ENCODE results near the gene GLIS1. TPM values are rescaled to one million over a fixed set of nuclear protein-coding genes. Genes with fewer than 3 reads are reported as not detected.

GLIS1 gene
- total RNA-seq, 2 experiments from 2014 or later, result not detected

DNA sequence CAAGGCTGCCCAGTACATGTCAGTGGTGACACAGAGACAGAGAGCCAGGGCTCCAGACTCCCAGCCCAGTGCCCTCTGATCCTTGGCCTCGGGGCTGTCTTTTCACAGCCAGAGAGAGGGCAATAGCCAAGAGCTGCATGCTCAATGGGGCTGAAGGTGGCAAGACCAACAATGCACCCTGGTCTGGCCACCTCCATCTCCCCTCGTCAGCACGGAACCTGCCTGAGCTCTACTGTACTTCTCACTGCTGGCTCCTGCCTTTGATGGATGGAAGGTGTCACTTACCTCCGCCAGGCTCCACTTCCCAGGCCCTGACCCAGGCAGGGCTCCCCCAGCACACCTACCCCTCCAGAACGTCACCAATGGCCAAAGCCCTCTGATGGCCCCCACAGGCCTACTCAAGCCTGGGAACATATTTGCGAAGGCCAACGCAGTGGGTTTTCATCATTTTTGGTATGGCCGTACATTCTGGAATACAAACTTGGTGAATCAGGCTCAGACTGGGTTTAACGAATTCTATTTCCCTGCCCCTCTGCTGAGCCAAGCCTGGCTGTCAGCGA is 191.7 kb downstream of the GLIS1 start:
- H3K9me3 Mint-ChIP-seq, result no peaks in the 10 kb centered on the region
- peaks cover 3% of the 10 kb centered on the region for H3K27me3 Mint-ChIP-seq
- no peaks in the 10 kb centered on the region for H3K36me3 Mint-ChIP-seq
- no peak overlapping the region for H3K27ac Mint-ChIP-seq
- POLR2A ChIA-PET, result no interaction called here
- ATAC-seq (ENCODE audit: low read depth), result no peak
- H3K4me3 Mint-ChIP-seq, result no peak overlapping the region
- no peaks in the 10 kb centered on the region for H3K4me1 Mint-ChIP-seq
- peak; percentile 15 for DNase-seq

DNA sequence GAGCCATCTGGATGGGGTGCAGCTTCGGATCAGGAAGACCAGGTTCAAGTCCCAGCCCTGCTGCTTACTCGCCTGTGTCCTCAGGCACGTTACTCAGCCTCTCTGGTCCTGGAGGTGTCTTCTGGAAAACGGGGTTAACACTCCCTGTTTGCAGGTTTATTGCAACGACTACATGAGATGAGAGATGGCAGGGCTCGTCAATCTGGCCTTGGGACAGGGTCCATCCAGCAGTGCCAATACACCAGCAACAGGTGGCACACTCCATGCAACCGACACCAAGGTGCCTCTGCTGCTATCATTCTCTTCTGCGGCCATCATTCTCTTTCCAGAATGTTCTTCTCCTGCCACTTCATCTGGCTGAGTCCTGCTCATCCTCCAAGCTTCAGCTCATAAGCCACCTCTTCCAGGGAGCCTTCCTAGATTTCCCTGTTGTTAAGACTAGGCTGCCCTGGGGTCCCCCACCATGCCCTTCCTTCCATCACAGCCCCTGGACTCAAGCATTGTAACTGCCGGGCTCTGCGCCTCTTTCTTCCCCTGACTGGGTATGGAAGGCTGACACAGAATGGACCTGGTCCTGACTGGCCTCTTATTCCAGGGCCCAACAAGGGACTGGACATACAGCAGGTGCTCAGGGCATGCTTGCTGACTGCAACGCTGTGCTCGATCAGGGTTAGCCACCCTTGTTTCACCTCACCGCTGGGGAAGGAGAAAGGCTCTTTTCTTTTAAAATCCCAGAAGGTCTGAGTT is 192.4 kb downstream of the GLIS1 start:
- H3K4me3 Mint-ChIP-seq, result no peak overlapping the region
- ATAC-seq (ENCODE audit: low read depth) (no peak), DNase-seq (peak; percentile 11)
- H3K36me3 Mint-ChIP-seq, result no peaks in the 10 kb centered on the region
- no peaks in the 10 kb centered on the region for H3K4me1 Mint-ChIP-seq
- POLR2A ChIA-PET, result no interaction called here
- H3K9me3 Mint-ChIP-seq, result no peaks in the 10 kb centered on the region
- peaks cover under 1% of the 10 kb centered on the region for H3K27me3 Mint-ChIP-seq
- H3K27ac Mint-ChIP-seq, result no peak overlapping the region

DNA sequence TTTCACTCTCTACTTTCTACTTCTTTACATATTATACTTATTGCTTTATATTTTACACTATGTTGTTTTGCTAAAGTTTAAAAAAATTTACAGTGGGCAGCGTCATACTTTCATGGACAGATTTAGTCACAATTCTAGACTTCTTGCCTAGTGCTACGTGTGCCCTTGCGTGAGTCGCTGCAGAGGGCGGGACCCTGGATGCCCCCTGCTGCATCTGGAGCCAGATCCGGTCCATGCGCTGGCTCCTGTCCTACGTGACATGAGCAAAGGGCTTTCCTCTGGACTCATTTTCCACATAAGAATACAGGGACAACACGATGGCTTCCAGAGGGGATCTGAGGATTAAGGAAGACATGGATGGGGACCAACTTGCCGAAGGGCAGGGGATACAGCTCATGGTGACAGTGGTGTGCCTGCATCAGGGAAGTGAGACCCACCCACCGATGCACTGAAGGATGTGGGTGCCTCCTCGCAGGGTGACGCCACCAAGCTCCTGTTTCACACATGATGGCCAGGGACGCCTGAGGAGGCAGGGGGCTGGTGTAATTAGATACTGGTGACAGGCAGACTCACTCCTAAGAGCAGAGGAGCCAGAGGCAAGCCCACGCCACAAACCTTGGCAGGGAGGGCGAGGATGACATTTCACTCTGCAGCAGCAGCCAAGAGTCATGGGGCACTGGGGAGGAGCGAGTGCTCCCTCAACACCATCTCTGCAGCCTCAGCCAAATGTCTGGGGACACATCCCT is 193.1 kb downstream of the GLIS1 start:
- POLR2A ChIA-PET, result no interaction called here
- peak; percentile 9 for DNase-seq
- Mint-ChIP-seq H3K36me3 (no peaks in the 10 kb centered on the region), H3K9me3 (no peaks in the 10 kb centered on the region), H3K27me3 (no peaks in the 10 kb centered on the region), H3K4me1 (no peaks in the 10 kb centered on the region), H3K4me3 (no peak overlapping the region), H3K27ac (no peak overlapping the region)
- ATAC-seq (ENCODE audit: low read depth), result no peak

DNA sequence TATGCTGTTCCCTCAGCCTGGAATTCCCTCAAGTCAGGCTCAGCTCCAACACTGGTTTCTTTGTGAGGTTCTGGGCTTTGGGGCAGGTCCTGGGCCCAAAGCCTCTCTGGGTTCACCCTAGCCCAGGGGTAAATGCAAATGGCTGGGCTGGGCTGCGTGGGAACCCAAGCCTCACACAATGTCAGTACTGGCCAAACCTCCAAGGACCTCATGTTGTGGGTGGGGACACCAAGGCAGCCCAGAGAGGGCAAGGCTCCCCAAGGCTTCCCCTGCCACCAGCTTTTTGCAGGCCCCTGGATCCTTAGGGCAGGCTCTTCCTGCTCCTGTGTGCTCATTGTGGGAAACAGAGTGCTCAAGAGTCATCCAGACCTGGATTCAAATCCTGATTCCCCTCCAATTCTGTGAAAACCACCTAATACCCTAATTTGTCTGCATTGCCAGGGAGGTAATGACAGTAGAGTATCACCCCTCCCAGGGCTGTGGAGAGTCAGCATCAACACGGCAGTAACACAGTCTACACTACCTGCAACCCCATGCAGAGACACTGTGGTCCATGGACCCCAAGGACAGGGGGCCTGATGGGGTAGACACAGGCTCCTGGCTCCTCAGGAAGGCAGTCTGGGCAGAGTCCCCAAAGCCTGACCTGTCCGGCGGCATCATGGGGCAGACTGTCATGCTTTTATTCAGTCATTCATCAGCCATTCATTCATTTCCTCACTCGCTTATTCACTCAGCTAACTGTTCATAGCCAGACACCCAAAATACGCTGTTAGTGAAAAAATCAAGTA is 194.0 kb downstream of the GLIS1 start:
- no peaks in the 10 kb centered on the region for H3K36me3 Mint-ChIP-seq
- no peak overlapping the region for H3K4me3 Mint-ChIP-seq
- DNase-seq (peak; percentile 10), ATAC-seq (ENCODE audit: low read depth) (no peak)
- H3K27ac Mint-ChIP-seq, result no peak overlapping the region
- no peaks in the 10 kb centered on the region for H3K4me1 Mint-ChIP-seq
- POLR2A ChIA-PET, result no interaction called here
- H3K27me3 Mint-ChIP-seq, result no peaks in the 10 kb centered on the region
- H3K9me3 Mint-ChIP-seq, result no peaks in the 10 kb centered on the region

GRCh38 chr1:53543778-53544695 is 194.9 kb downstream of the GLIS1 start:
- Mint-ChIP-seq H3K4me1 (no peaks in the 10 kb centered on the region), H3K9me3 (no peaks in the 10 kb centered on the region), H3K4me3 (no peak overlapping the region), H3K27me3 (no peaks in the 10 kb centered on the region), H3K27ac (no peak overlapping the region), H3K36me3 (no peaks in the 10 kb centered on the region)
- no peak for ATAC-seq (ENCODE audit: low read depth)
- DNase-seq, result peak; percentile 19
- POLR2A ChIA-PET, result no interaction called here

DNA sequence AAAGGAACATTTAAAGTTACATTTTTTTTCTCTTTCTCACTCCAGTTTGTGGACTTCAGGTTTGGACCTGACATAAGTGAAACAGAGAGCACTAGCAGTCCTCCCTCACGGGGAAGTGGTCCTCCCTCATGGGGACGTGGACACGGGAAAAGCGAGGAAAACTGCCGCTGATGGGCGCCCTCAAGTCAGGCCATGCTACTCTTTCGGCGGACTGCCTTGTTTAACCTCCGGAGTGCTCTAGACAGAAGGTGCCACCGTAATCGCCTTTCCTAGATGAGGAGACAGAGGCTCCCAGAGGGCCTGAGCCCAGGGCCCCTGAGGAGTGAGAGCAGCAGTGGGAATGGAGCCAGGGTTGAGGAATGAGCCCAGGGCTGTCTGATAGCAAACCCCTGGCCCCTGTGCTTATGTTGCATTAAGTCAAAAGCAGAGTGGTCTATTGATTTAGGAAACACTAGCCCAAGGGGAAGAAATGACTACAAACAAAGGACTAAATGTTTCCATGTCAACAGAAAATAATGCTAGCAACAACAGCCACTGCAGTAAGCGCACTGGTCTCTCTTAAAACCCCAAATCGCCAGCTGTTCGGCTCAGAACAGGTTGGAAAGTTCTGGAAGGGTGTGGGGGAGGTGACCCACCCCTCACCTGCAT is 195.7 kb downstream of the GLIS1 start:
- H3K9me3 Mint-ChIP-seq, result no peaks in the 10 kb centered on the region
- no peak overlapping the region for H3K4me3 Mint-ChIP-seq
- POLR2A ChIA-PET, result no interaction called here
- no peaks in the 10 kb centered on the region for H3K27me3 Mint-ChIP-seq
- ATAC-seq (ENCODE audit: low read depth) (no peak), DNase-seq (no peak)
- H3K36me3 Mint-ChIP-seq, result no peaks in the 10 kb centered on the region
- H3K27ac Mint-ChIP-seq, result no peak overlapping the region
- no peaks in the 10 kb centered on the region for H3K4me1 Mint-ChIP-seq

DNA sequence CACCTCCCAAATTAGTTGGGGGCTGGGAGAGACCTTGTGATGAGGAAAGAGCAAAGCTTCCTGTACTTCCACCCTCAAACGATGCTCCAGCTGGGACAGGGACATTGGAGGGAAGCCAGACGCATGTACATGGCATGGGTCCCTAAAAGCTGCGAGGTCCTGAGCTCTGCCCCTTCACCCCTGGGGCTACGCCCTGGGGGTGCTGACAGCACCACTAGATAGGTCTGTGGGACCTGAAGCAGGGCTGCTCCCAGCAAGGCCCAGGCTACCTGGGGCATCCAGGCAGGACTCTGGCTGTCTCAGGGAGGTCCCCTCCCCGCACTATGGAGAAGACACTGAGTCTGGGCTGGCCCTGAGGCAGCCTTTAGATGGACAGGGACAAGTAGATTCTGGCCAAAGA is 196.4 kb downstream of the GLIS1 start:
- Mint-ChIP-seq H3K9me3 (no peaks in the 10 kb centered on the region), H3K27ac (no peak overlapping the region), H3K27me3 (no peaks in the 10 kb centered on the region), H3K4me3 (no peak overlapping the region), H3K36me3 (no peaks in the 10 kb centered on the region), H3K4me1 (no peaks in the 10 kb centered on the region)
- no peak for ATAC-seq (ENCODE audit: low read depth)
- DNase-seq, result no peak
- POLR2A ChIA-PET, result no interaction called here

- Mint-ChIP-seq H3K4me3 (no peak overlapping the region), H3K36me3 (no peaks in the 10 kb centered on the region), H3K27ac (no peak overlapping the region), H3K9me3 (no peaks in the 10 kb centered on the region), H3K4me1 (no peaks in the 10 kb centered on the region), H3K27me3 (no peaks in the 10 kb centered on the region)
- DNase-seq, result no peak
- POLR2A ChIA-PET, result no interaction called here
- peak; percentile 59 for ATAC-seq (ENCODE audit: low read depth)
Measured at GRCh38 chr1:53541761-53542550, 197.0 kb downstream of the GLIS1 start.

- POLR2A ChIA-PET, result no interaction called here
- no peak overlapping the region for H3K27ac Mint-ChIP-seq
Measured at GRCh38 chr1:53541263-53541625, 197.7 kb downstream of the GLIS1 start.

DNA sequence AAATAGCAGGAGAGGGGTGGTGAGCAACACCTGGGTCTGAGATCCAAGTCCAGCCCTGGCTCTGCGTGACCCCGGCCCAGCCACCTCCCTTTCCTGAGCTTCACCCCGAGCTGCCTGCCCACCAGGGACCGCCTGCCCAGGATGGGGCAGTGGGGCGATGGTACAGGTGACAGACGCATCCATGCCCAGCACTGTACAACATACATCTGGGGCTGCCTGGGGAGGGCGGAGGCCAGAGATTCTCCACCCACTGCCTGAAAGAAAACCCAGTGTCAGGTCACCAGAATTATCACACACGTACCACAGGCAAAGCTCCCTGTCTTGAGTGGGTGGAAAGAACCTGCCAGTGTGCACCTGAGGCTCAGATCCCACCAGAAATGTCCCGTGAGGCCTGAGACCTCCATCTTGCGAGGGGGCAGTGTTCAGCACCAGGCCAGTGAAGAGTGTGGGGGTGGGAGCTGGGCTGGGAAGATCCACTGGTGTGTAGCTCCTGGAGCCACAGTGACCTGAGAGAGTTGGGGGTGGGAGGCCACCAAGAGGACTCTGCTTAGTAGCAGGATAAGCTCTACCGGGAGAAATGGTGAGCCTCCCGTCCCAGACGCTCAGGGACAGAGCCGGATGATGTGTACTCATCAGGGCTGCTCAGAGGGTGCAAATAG is 198.2 kb downstream of the GLIS1 start:
- no peak overlapping the region for H3K4me3 Mint-ChIP-seq
- DNase-seq, result no peak
- no peaks in the 10 kb centered on the region for H3K4me1 Mint-ChIP-seq
- H3K9me3 Mint-ChIP-seq, result no peaks in the 10 kb centered on the region
- H3K36me3 Mint-ChIP-seq, result no peaks in the 10 kb centered on the region
- POLR2A ChIA-PET, result no interaction called here
- ATAC-seq (ENCODE audit: low read depth), result no peak
- no peaks in the 10 kb centered on the region for H3K27me3 Mint-ChIP-seq
- H3K27ac Mint-ChIP-seq, result no peak overlapping the region

More at GRCh38 chr1:53541263-53541625, 197.7 kb downstream of the GLIS1 start:
- no peaks in the 10 kb centered on the region for H3K9me3 Mint-ChIP-seq
- H3K27me3 Mint-ChIP-seq, result no peaks in the 10 kb centered on the region
- H3K36me3 Mint-ChIP-seq, result no peaks in the 10 kb centered on the region
- no peaks in the 10 kb centered on the region for H3K4me1 Mint-ChIP-seq
- H3K4me3 Mint-ChIP-seq, result no peak overlapping the region
- DNase-seq (no peak), ATAC-seq (ENCODE audit: low read depth) (no peak)

GRCh38 chr1:53539711-53540603 is 199.0 kb downstream of the GLIS1 start:
- no peak for ATAC-seq (ENCODE audit: low read depth)
- no peak for DNase-seq

More at GRCh38 chr1:53539711-53540603, 199.0 kb downstream of the GLIS1 start:
- H3K4me3 Mint-ChIP-seq, result no peak overlapping the region
- no peaks in the 10 kb centered on the region for H3K36me3 Mint-ChIP-seq
- no peaks in the 10 kb centered on the region for H3K9me3 Mint-ChIP-seq
- H3K27ac Mint-ChIP-seq, result no peak overlapping the region
- no peaks in the 10 kb centered on the region for H3K27me3 Mint-ChIP-seq
- POLR2A ChIA-PET, result no interaction called here
- H3K4me1 Mint-ChIP-seq, result no peaks in the 10 kb centered on the region
